Ishikawa (cell line): ENCODE measurements around the gene ZNF416.

Experiments
- CEBPB ChIP-seq: IDR thresholded peaks from 2 replicates; pipeline ENCODE4 v1.6.1; 2012
- CREB1 ChIP-seq: IDR thresholded peaks from 2 replicates; pipeline ENCODE4 v1.6.1; 2012; ENCODE audit warnings: low read depth
- EGR1 ChIP-seq: IDR thresholded peaks from 2 replicates; pipeline ENCODE4 v1.6.1; 2012
- EP300 ChIP-seq: IDR thresholded peaks from 2 replicates; pipeline ENCODE4 v1.6.1; 2012; ENCODE audit warnings: borderline replicate concordance
- FOXM1 ChIP-seq: IDR thresholded peaks from 2 replicates; pipeline ENCODE4 v1.6.1; 2012; ENCODE audit warnings: low read depth, borderline replicate concordance
- MAX ChIP-seq: IDR thresholded peaks from 2 replicates; pipeline ENCODE4 v1.6.1; 2012
- NFIC ChIP-seq: IDR thresholded peaks from 2 replicates; pipeline ENCODE4 v1.6.1; 2012
- RAD21 ChIP-seq: IDR thresholded peaks from 2 replicates; pipeline ENCODE4 v1.6.1; 2012; ENCODE audit warnings: low read depth
- REST ChIP-seq: IDR thresholded peaks from 2 replicates; pipeline ENCODE4 v1.6.1; 2012; ENCODE audit warnings: low read depth, mild to moderate bottlenecking
- TAF1 ChIP-seq: IDR thresholded peaks from 2 replicates; pipeline ENCODE4 v1.6.1; 2012; ENCODE audit warnings: low read depth, mild to moderate bottlenecking
- TCF12 ChIP-seq: IDR thresholded peaks from 2 replicates; pipeline ENCODE4 v1.6.1; 2012; ENCODE audit warnings: low read depth
- TEAD4 ChIP-seq: IDR thresholded peaks from 2 replicates; pipeline ENCODE4 v1.6.1; 2012
- USF1 ChIP-seq: IDR thresholded peaks from 2 replicates; pipeline ENCODE4 v1.6.1; 2012
- YY1 ChIP-seq: IDR thresholded peaks from 2 replicates; pipeline ENCODE4 v1.6.1; 2012; ENCODE audit warnings: low read depth

- TF ChIP-seq NFIC: no peak
- no peak for TF ChIP-seq EP300
- TF ChIP-seq TAF1: no peak
- no peak for TF ChIP-seq FOXM1
- TF ChIP-seq TCF12: no peak
- no peak; the same call in 1 of the 2 replicates for TF ChIP-seq USF1
- no peak for TF ChIP-seq TEAD4
- TF ChIP-seq REST: no peak
- TF ChIP-seq MAX: no peak
- TF ChIP-seq CEBPB: no peak
- TF ChIP-seq EGR1: no peak
- TF ChIP-seq YY1: no peak
- no peak for TF ChIP-seq CREB1
- TF ChIP-seq RAD21: no peak
Observed at GRCh38 chr19:57537953-57538547, 40.7 kb downstream of the ZNF416 start.
